Tibial nerve (tissue), 4 donors: ENCODE measurements around the gene CCDC150. TPM values are rescaled to one million over a fixed set of nuclear protein-coding genes. Genes with fewer than 3 reads are reported as not detected.

Experiments used
- DNase-seq, 2 donors: peaks; one replicate each; pipeline ENCODE4 v3.0.0-alpha.2; 2019; ENCODE audit warnings: low spot score in 2 of 2
- H3K27ac ChIP-seq, 4 donors: fragments of 200-600 bp; sonication (generic) in 3 of 4; one replicate each; pipeline ENCODE4 v1.5.1; 2017 to 2019; ENCODE audit warnings: mild to moderate bottlenecking in 1 of 4
- H3K27me3 ChIP-seq, 2 donors: fragments of 200-600 bp; sonication (generic) in 1 of 2; one replicate each; pipeline versions ENCODE4 v1.5.1 to v1.6.0; 2017 to 2019
- H3K36me3 ChIP-seq, 3 donors: fragments of 200-600 bp; sonication (generic); one replicate each; pipeline ENCODE4 v1.5.1; 2018 to 2019
- H3K4me1 ChIP-seq, 4 donors: fragments of 200-600 bp; sonication (generic) in 3 of 4; one replicate each; pipeline ENCODE4 v1.5.1; 2017 to 2019
- H3K4me3 ChIP-seq, 4 donors: fragments of 200-600 bp; sonication (generic) in 3 of 4; one replicate each; pipeline ENCODE4 v1.5.1; 2017 to 2019; ENCODE audit warnings: mild to moderate bottlenecking in 1 of 4, moderate library complexity in 1 of 4
- H3K9me3 ChIP-seq, 4 donors: fragments of 200-600 bp; sonication (generic) in 3 of 4; one replicate each; pipeline ENCODE4 v1.5.1; 2017 to 2019
- CTCF ChIP-seq, 5 experiments: fragments of 200-600 bp in 3 of 5; fragments of 450-650 bp in 2 of 5; sonication (generic) in 3 of 5; IDR thresholded peaks; one replicate each; pipeline ENCODE4 v1.5.1; 2016 to 2019; ENCODE audit warnings: antibody characterized with exemption in 5 of 5, mild to moderate bottlenecking in 3 of 5, moderate library complexity in 2 of 5
- EP300 ChIP-seq, 2 donors: sonication (generic); formaldehyde crosslinking; IDR thresholded peaks; one replicate each; pipeline ENCODE4 v1.6.1; 2017; ENCODE audit warnings: antibody characterized with exemption in 2 of 2, mild to moderate bottlenecking in 1 of 2
- POLR2A ChIP-seq, 2 donors: fragments of 450-650 bp; IDR thresholded peaks; one replicate each; pipeline ENCODE4 v1.6.1; 2017; ENCODE audit warnings: antibody characterized with exemption in 2 of 2, mild to moderate bottlenecking in 2 of 2, moderate library complexity in 2 of 2
- WGBS, 2 donors: methylation state at CpG; one replicate each; pipeline ENCODE4 v1.1.5; 2018; 5-methylcytosine and 5-hydroxymethylcytosine counted together
- total RNA-seq, 4 donors: library from RNA; depleted of rRNA; stranded (reverse); fragments of >200 nt; gene quantifications; one replicate each; pipeline ENCODE4 v1.1.0, GENCODE V29; 2016

CCDC150 gene
- 1 to 10 TPM; 1.8 to 3.5 (median 2.5) TPM for total RNA-seq

GRCh38 chr2:196639180-196640030 is at the start of gene CCDC150:
Gene CCDC150, plus strand, starts transcription at chr2:196639715. Its CDS starts 52 bp downstream, at chr2:196639767.
- no peaks in the 10 kb centered on the region for H3K27me3 ChIP-seq
- DNase-seq = peak; percentile 67 to 79
- no peaks in the 10 kb centered on the region for H3K9me3 ChIP-seq
- peak within 1 kb of the TSS in 1 of 4 donors; percentile 52 for H3K27ac ChIP-seq
- H3K36me3 ChIP-seq = no peaks in the 10 kb centered on the region
- peak in 1 of 5 experiments; percentile 47 for TF ChIP-seq CTCF (IDR thresholded peaks at IDR 0.05)
- no peak for TF ChIP-seq POLR2A (IDR thresholded peaks at IDR 0.05)
- peak; percentile 76 to 90 for TF ChIP-seq EP300 (IDR thresholded peaks at IDR 0.05)
- peak within 1 kb of the TSS; percentile 49 to 72 (median 66) for H3K4me3 ChIP-seq
- WGBS, 2 donors = 6 to 15% methylated on average over 18 to 44 of the region's 53 CpGs
- H3K4me1 ChIP-seq = peaks cover 0 to 13% (median 0%) of the 10 kb centered on the region in 4 donors

- Histone ChIP-seq H3K27me3 (peaks cover 0 to 7% of the 10 kb centered on the region in 2 donors), H3K4me1 (peaks cover 0 to 24% (median 0%) of the 10 kb centered on the region in 4 donors), H3K36me3 (no peaks in the 10 kb centered on the region), H3K27ac (no peak overlapping the region), H3K4me3 (no peak overlapping the region), H3K9me3 (no peaks in the 10 kb centered on the region)
- no peak for TF ChIP-seq CTCF (IDR thresholded peaks at IDR 0.05)
- no peak for TF ChIP-seq POLR2A (IDR thresholded peaks at IDR 0.05)
- TF ChIP-seq EP300 (IDR thresholded peaks at IDR 0.05) = no peak
- DNase-seq = no peak
- 28 to 41% methylated on average over 1 of the region's 1 CpG for WGBS, 2 donors
Observed at GRCh38 chr2:196590286-196590685, 49.2 kb upstream of the CCDC150 start.

- peaks cover 0 to 7% of the 10 kb centered on the region in 2 donors for H3K27me3 ChIP-seq
- WGBS, 2 donors = 95 to 98% methylated on average over 8 of the region's 8 CpGs
- TF ChIP-seq EP300 (IDR thresholded peaks at IDR 0.05) = no peak
- TF ChIP-seq CTCF (IDR thresholded peaks at IDR 0.05) = no peak
- no peak for TF ChIP-seq POLR2A (IDR thresholded peaks at IDR 0.05)
Observed at GRCh38 chr2:196591004-196591403, 48.5 kb upstream of the CCDC150 start.

GRCh38 chr2:196591621-196592022 is 47.9 kb upstream of the CCDC150 start:
- TF ChIP-seq POLR2A (IDR thresholded peaks at IDR 0.05) (no peak), EP300 (IDR thresholded peaks at IDR 0.05) (no peak)
- DNase-seq = no peak
- Histone ChIP-seq H3K27ac (peak overlapping the region in 1 of 4 donors; percentile 83), H3K27me3 (peaks cover 0 to 7% of the 10 kb centered on the region in 2 donors), H3K9me3 (no peaks in the 10 kb centered on the region), H3K4me1 (peaks cover 0 to 24% (median 0%) of the 10 kb centered on the region in 4 donors), H3K36me3 (no peaks in the 10 kb centered on the region), H3K4me3 (no peak overlapping the region)
- 61 to 68% methylated on average over 4 of the region's 4 CpGs for WGBS, 2 donors

More at GRCh38 chr2:196591004-196591403, 48.5 kb upstream of the CCDC150 start:
- Histone ChIP-seq H3K4me1 (peaks cover 0 to 24% (median 0%) of the 10 kb centered on the region in 4 donors), H3K27ac (no peak overlapping the region), H3K9me3 (no peaks in the 10 kb centered on the region), H3K36me3 (no peaks in the 10 kb centered on the region), H3K4me3 (no peak overlapping the region)
- DNase-seq = no peak

GRCh38 chr2:196592331-196592910 is 47.1 kb upstream of the CCDC150 start:
- H3K4me3 ChIP-seq = peak overlapping the region; percentile 61 to 86 (median 67)
- no peak for DNase-seq
- TF ChIP-seq POLR2A (IDR thresholded peaks at IDR 0.05) (no peak), CTCF (IDR thresholded peaks at IDR 0.05) (peak in 1 of 5 experiments; percentile 33)
- peak overlapping the region in 1 of 4 donors; percentile 83 for H3K27ac ChIP-seq
- H3K27me3 ChIP-seq = peaks cover 0 to 7% of the 10 kb centered on the region in 2 donors
- WGBS, 2 donors = 1% methylated on average over 25 to 27 of the region's 48 CpGs
- no peaks in the 10 kb centered on the region for H3K36me3 ChIP-seq
- no peaks in the 10 kb centered on the region for H3K9me3 ChIP-seq
- peaks cover 0 to 24% (median 0%) of the 10 kb centered on the region in 4 donors for H3K4me1 ChIP-seq
